Sigmoid colon (tissue), 7 donors: ENCODE results near the gene UBE2E2. TPM values are rescaled to one million over a fixed set of nuclear protein-coding genes. Genes with fewer than 3 reads are reported as not detected.

Source experiments
- DNase-seq: peaks from one replicate; pipeline ENCODE4 v3.0.0-alpha.2; 2019
- H3K27ac ChIP-seq, 4 donors: fragments of 200-600 bp; sonication (generic); one replicate each; pipeline ENCODE4 v1.5.1; 2016 to 2019; ENCODE audit warnings: mild to moderate bottlenecking in 1 of 4
- H3K27me3 ChIP-seq, 3 donors: fragments of 200-600 bp; sonication (generic); one replicate each; pipeline ENCODE4 v1.5.1; 2019; ENCODE audit warnings: mild to moderate bottlenecking in 1 of 3
- H3K36me3 ChIP-seq, 4 donors: fragments of 200-600 bp; sonication (generic); one replicate each; pipeline ENCODE4 v1.5.1; 2016 to 2019
- H3K4me1 ChIP-seq, 4 donors: fragments of 200-600 bp; sonication (generic); one replicate each; pipeline ENCODE4 v1.5.1; 2017 to 2019
- H3K4me3 ChIP-seq, 4 donors: fragments of 200-600 bp; sonication (generic); one replicate each; pipeline ENCODE4 v1.5.1; 2017 to 2019; ENCODE audit warnings: mild to moderate bottlenecking in 2 of 4, moderate library complexity in 1 of 4
- H3K9me3 ChIP-seq, 4 donors: fragments of 200-600 bp in 3 of 4; sonication (generic) in 3 of 4; one replicate each; pipeline versions ENCODE4 v1.5.1 to v1.6.1; 2013 to 2019
- CTCF ChIP-seq, 4 experiments: fragments of 450-650 bp in 3 of 4; fragments of 200-600 bp in 1 of 4; IDR thresholded peaks; one replicate each; pipeline ENCODE4 v1.5.1; 2016 to 2019; ENCODE audit warnings: antibody characterized with exemption in 4 of 4, mild to moderate bottlenecking in 3 of 4, moderate library complexity in 2 of 4
- EP300 ChIP-seq, 4 donors: sonication (generic); formaldehyde crosslinking; IDR thresholded peaks; one replicate each; pipeline ENCODE4 v1.6.1; 2017; ENCODE audit warnings: antibody characterized with exemption in 4 of 4
- POLR2A ChIP-seq, 2 donors: fragments of 450-650 bp; IDR thresholded peaks; one replicate each; pipeline ENCODE4 v1.6.1; 2016; ENCODE audit warnings: antibody characterized with exemption in 2 of 2, mild to moderate bottlenecking in 2 of 2, moderate library complexity in 2 of 2
- POLR2AphosphoS5 ChIP-seq, 4 donors: sonication (generic); formaldehyde crosslinking; IDR thresholded peaks; one replicate each; pipeline ENCODE4 v1.6.1; 2017; ENCODE audit warnings: antibody characterized with exemption in 4 of 4
- WGBS, 2 donors: extraction: QIAGEN DNeasy Blood & Tissue Kit; methylation state at CpG; one replicate each; pipeline ENCODE4 v1.1.7; 2013; 5-methylcytosine and 5-hydroxymethylcytosine counted together
- intact Hi-C: fragments of 100-400 bp; cut with DNase I; formaldehyde crosslinking; loops from one replicate; pipeline ENCODE4 v1.15.1; 2023
- polyA plus RNA-seq, 3 donors: library from polyadenylated mRNA; stranded (reverse); fragments of 200-250 nt; gene quantifications; one replicate each; pipeline ENCODE4 v1.2.3, GENCODE V29; 2013
- total RNA-seq, 4 donors: library from RNA; depleted of rRNA; stranded (reverse); fragments of >200 nt; gene quantifications; one replicate each; pipeline ENCODE4 v1.1.0, GENCODE V29; 2016
- donor health status: healthy with polysubstance abuse.
- donor health status: Bipolar disorder and iron deficiency.
- donor health status: healthy.

The UBE2E2 gene
- total and polyA plus RNA-seq, 7 donors, result 3.7 to 135 (median 34.6) TPM

- no peaks in the 10 kb centered on the region for H3K36me3 ChIP-seq
- peaks cover 0 to 3% (median 0%) of the 10 kb centered on the region in 4 donors for H3K9me3 ChIP-seq
- no peak overlapping the region for H3K4me3 ChIP-seq
- no peaks in the 10 kb centered on the region for H3K27me3 ChIP-seq
- H3K4me1 ChIP-seq, result peaks cover 0 to 20% (median 13%) of the 10 kb centered on the region in 4 donors
- no peak for DNase-seq
- no peak for TF ChIP-seq POLR2AphosphoS5 (IDR thresholded peaks at IDR 0.05)
- TF ChIP-seq EP300 (IDR thresholded peaks at IDR 0.05), result no peak
- intact Hi-C loops, result no loop called here
- H3K27ac ChIP-seq, result no peak overlapping the region
- WGBS, 2 donors, result 52 to 77% methylated on average over 3 of the region's 3 CpGs
These were observed 287.3 kb downstream of the UBE2E2 start for GRCh38 chr3:23490459-23490858.

- no peak for DNase-seq
- H3K4me1 ChIP-seq, result peaks cover 0 to 20% (median 16%) of the 10 kb centered on the region in 4 donors
- no peak overlapping the region for H3K4me3 ChIP-seq
- H3K27ac ChIP-seq, result no peak overlapping the region
- H3K36me3 ChIP-seq, result no peaks in the 10 kb centered on the region
- H3K27me3 ChIP-seq, result no peaks in the 10 kb centered on the region
- intact Hi-C loops, result no loop called here
- no peak for TF ChIP-seq CTCF (IDR thresholded peaks at IDR 0.05)
- no peak for TF ChIP-seq EP300 (IDR thresholded peaks at IDR 0.05)
- no peak for TF ChIP-seq POLR2A (IDR thresholded peaks at IDR 0.05)
- no peak for TF ChIP-seq POLR2AphosphoS5 (IDR thresholded peaks at IDR 0.05)
- H3K9me3 ChIP-seq, result no peaks in the 10 kb centered on the region
These were observed 288.9 kb downstream of the UBE2E2 start for GRCh38 chr3:23492057-23492456.

GRCh38 chr3:23493889-23494288 lies 290.8 kb downstream of the UBE2E2 start:
- Histone ChIP-seq H3K36me3 (no peaks in the 10 kb centered on the region), H3K9me3 (no peaks in the 10 kb centered on the region), H3K4me3 (no peak overlapping the region), H3K27ac (no peak overlapping the region), H3K27me3 (no peaks in the 10 kb centered on the region), H3K4me1 (peaks cover 0 to 20% (median 16%) of the 10 kb centered on the region in 4 donors)
- no peak for TF ChIP-seq EP300 (IDR thresholded peaks at IDR 0.05)
- TF ChIP-seq POLR2A (IDR thresholded peaks at IDR 0.05), result no peak
- TF ChIP-seq POLR2AphosphoS5 (IDR thresholded peaks at IDR 0.05), result no peak
- no peak for TF ChIP-seq CTCF (IDR thresholded peaks at IDR 0.05)
- DNase-seq, result no peak
- intact Hi-C loops, result no loop called here

GRCh38 chr3:23494967-23495366 lies 291.8 kb downstream of the UBE2E2 start:
- DNase-seq, result no peak
- intact Hi-C loops, result no loop called here
- Histone ChIP-seq H3K4me1 (peaks cover 0 to 20% (median 16%) of the 10 kb centered on the region in 4 donors), H3K36me3 (no peaks in the 10 kb centered on the region), H3K27ac (no peak overlapping the region), H3K4me3 (no peak overlapping the region), H3K27me3 (no peaks in the 10 kb centered on the region), H3K9me3 (no peaks in the 10 kb centered on the region)
- 93 to 94% methylated on average over 1 of the region's 1 CpG for WGBS, 2 donors
- no peak for TF ChIP-seq POLR2A (IDR thresholded peaks at IDR 0.05)
- TF ChIP-seq EP300 (IDR thresholded peaks at IDR 0.05), result no peak
- no peak for TF ChIP-seq POLR2AphosphoS5 (IDR thresholded peaks at IDR 0.05)
- no peak for TF ChIP-seq CTCF (IDR thresholded peaks at IDR 0.05)

GRCh38 chr3:23495507-23495906 lies 292.4 kb downstream of the UBE2E2 start:
- H3K4me3 ChIP-seq, result no peak overlapping the region
- TF ChIP-seq POLR2A (IDR thresholded peaks at IDR 0.05) (no peak), EP300 (IDR thresholded peaks at IDR 0.05) (no peak), CTCF (IDR thresholded peaks at IDR 0.05) (no peak), POLR2AphosphoS5 (IDR thresholded peaks at IDR 0.05) (no peak)
- H3K27ac ChIP-seq, result no peak overlapping the region
- H3K27me3 ChIP-seq, result no peaks in the 10 kb centered on the region
- 25 to 77% methylated on average over 1 of the region's 1 CpG for whole genome bisulfite sequencing, 2 donors
- no peaks in the 10 kb centered on the region for H3K36me3 ChIP-seq
- intact Hi-C loops, result no loop called here
- H3K4me1 ChIP-seq, result peaks cover 0 to 20% (median 16%) of the 10 kb centered on the region in 4 donors
- no peak for DNase-seq
- H3K9me3 ChIP-seq, result no peaks in the 10 kb centered on the region
